Left ventricle myocardium inferior (tissue), 1 donor: ENCODE results near the gene STOX2. TPM values are rescaled to one million over a fixed set of nuclear protein-coding genes. Genes with fewer than 3 reads are reported as not detected.
A peak's percentile ranks its signal among the peaks of the same experiment; 100 is the strongest.

Experiments used
- DNase-seq: peaks from one replicate; pipeline ENCODE4 v3.0.0-alpha.2; 2020
- H3K27ac ChIP-seq: fragments of 200-600 bp; replicated peaks from 2 replicates; pipeline ENCODE4 v1.8.0; 2021
- H3K27me3 ChIP-seq: fragments of 200-600 bp; 2 replicates; pipeline ENCODE4 v1.8.0; 2021; ENCODE audit warnings: low read depth
- H3K36me3 ChIP-seq: fragments of 200-600 bp; 2 replicates; pipeline ENCODE4 v1.8.0; 2021
- H3K4me1 ChIP-seq: fragments of 200-600 bp; 2 replicates; pipeline ENCODE4 v1.8.0; 2021
- H3K4me3 ChIP-seq: fragments of 200-600 bp; 2 replicates; pipeline ENCODE4 v1.8.0; 2021; ENCODE audit warnings: mild to moderate bottlenecking, moderate library complexity
- H3K9me3 ChIP-seq: fragments of 200-600 bp; replicated peaks from 2 replicates; pipeline ENCODE4 v1.8.0; 2021
- intact Hi-C: fragments of 100-400 bp; cut with micrococcal nuclease; formaldehyde crosslinking; loops from one replicate; pipeline ENCODE4 v1.11.0; 2022
- total RNA-seq: library from RNA; stranded (reverse); fragmentation: NEBNext Ultra II Directional; extraction: Animal tissue kit (Norgen Biotek cat#: 25700); gene quantifications from one replicate; pipeline ENCODE4 v1.2.1, GENCODE V29; 2021
- TF ChIP-seq, protein P1 (sequence below): fragments of 200-600 bp; IDR thresholded peaks from 2 replicates; pipeline ENCODE4 v1.8.0; 2021; ENCODE audit warnings: antibody characterized with exemption, mild to moderate bottlenecking, borderline replicate concordance
- donor health status: DM: no; HTN: yes; CAD: no; lungs with severe emphysema.

STOX2 gene
- total RNA-seq, 1 donor from 2014 or later: 12.2 TPM

DNA sequence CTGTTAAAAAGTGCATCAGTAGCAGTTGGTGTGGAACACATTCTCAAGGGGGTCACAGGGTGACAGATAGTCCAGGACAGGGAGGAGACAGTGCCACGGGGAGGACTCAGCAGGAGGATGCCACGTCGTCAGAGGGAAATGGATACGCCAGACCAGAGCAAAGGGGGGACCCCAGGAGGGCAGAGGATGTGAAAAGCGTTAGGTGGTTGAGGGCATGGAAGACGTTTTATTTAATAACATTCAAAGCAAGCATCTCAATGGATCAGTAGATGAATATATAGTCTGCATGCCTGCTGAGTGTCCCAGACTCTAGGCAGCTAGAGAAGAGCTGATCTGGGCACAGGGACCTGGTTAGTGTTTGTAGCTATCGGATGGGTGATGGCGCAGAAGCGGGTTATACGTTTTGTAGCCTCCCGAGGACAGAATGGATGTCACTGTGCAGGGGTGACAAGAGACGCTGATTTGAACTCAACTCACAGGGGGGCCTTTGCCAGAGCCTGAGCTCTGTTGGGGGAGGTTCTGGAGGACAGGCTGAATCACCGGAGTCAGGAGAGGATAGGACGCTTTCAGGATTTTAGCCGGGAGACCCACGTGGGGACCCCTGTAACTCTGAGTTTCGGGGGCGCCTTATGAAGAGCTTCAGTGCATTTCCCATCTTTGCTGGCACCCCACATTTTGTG is 81.3 kb downstream of the STOX2 start:
- peaks cover 74% of the 10 kb centered on the region for H3K4me1 ChIP-seq
- H3K4me3 ChIP-seq: no peak overlapping the region
- H3K36me3 ChIP-seq: no peaks in the 10 kb centered on the region
- peak overlapping the region; percentile 94 for H3K27ac ChIP-seq
- TF ChIP-seq, protein P1, sequence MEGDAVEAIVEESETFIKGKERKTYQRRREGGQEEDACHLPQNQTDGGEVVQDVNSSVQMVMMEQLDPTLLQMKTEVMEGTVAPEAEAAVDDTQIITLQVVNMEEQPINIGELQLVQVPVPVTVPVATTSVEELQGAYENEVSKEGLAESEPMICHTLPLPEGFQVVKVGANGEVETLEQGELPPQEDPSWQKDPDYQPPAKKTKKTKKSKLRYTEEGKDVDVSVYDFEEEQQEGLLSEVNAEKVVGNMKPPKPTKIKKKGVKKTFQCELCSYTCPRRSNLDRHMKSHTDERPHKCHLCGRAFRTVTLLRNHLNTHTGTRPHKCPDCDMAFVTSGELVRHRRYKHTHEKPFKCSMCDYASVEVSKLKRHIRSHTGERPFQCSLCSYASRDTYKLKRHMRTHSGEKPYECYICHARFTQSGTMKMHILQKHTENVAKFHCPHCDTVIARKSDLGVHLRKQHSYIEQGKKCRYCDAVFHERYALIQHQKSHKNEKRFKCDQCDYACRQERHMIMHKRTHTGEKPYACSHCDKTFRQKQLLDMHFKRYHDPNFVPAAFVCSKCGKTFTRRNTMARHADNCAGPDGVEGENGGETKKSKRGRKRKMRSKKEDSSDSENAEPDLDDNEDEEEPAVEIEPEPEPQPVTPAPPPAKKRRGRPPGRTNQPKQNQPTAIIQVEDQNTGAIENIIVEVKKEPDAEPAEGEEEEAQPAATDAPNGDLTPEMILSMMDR: no peak
- no peaks in the 10 kb centered on the region for H3K27me3 ChIP-seq
- no peaks in the 10 kb centered on the region for H3K9me3 ChIP-seq
- no peak for DNase-seq
- intact Hi-C loops: no loop called here

DNA sequence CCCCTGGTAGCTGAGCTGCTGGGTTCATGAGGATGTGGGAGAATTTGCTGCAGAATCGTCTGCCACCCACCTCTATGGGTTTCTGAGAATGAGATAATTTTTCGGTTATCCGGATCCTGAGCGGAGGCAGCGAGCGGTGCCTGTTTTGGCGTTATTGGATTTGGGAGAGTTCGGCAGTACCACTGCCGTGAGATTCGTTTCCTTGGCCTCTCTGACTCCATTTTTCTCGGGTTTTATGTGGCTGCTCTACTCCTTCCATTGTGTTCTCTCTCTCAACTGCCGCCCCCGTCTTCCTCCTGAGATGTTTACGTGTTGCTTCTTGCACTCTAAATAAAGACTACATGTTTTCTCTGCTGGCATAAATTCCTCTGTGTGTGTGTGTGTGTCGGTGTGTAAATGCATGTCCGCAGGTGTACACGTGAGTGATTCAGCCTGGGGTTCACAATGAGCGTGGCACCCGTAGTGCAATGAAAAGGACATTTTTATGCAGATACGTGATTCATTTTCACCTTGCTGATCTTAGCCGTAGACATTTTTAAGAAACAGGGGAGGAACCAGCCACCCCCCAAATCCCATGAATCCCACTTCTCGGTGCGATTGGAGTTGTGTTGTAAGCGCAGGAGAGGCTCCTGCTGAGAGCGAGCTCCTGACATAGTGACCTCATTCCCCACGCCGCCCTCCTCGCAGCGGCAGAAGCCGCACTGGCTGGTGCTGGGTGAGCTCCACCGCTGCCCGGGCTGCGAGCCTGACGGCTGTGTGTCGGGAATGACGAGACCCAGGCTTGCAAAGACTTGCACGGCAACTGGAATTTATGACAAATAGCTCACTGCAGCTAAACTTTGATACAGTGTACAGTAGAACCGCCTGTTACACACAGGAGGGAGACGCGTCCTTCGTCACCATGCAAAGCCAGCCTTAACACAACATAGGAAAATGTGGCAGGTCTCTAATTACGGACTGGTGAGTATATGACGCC is 82.2 kb downstream of the STOX2 start:
- peaks cover 74% of the 10 kb centered on the region for H3K4me1 ChIP-seq
- H3K27ac ChIP-seq: peak overlapping the region; percentile 94
- no peaks in the 10 kb centered on the region for H3K9me3 ChIP-seq
- intact Hi-C loops: no loop called here
- TF ChIP-seq, protein P1: no peak
- DNase-seq: peak; percentile 77
- H3K36me3 ChIP-seq: no peaks in the 10 kb centered on the region
- H3K4me3 ChIP-seq: peak overlapping the region; percentile 66
- no peaks in the 10 kb centered on the region for H3K27me3 ChIP-seq

DNA sequence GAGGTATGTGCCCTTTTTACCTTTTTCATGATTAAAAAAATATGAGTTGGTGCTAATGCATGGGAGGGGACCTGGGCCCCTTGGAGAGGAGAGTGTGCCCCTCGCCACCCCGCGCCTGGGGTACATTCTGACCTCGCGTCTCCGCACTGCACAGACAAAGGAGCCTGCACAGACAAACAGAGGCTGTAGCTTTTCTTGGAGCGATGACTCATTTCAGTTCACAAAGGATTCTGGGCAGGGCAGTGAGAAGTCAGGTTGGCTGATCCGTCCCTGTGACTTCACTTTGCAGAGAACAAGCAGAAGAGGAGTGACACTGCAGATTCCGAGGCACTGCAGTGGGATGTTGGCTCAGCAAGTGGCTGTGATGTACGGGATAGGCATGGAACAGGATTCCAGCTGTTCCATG is 82.9 kb downstream of the STOX2 start:
- intact Hi-C loops: no loop called here

DNA sequence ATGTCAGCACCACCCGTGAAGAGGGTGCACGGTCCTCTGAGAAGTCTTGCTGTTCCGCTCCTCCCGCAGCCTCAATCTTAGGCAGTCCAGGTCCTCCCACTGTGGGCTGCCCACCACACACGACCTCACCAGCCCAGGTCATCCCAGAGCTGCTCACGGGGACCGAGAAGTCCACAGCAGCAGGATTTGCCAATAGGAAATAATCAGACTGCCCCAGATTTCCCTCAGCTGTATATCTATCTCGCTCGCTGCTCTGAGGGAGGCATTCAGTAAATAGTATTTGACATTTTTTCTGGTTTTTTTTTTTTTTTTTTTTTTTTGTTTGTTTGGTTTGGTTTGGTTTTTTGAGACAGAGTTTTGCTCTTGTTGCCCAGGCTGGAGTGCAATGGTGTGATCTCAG is 83.8 kb downstream of the STOX2 start:
- peaks cover 59% of the 10 kb centered on the region for H3K4me1 ChIP-seq
- peak overlapping the region; percentile 66 for H3K4me3 ChIP-seq
- no peaks in the 10 kb centered on the region for H3K27me3 ChIP-seq
- no peaks in the 10 kb centered on the region for H3K36me3 ChIP-seq
- TF ChIP-seq, protein P1: no peak
- H3K27ac ChIP-seq: peak overlapping the region; percentile 94
- no peaks in the 10 kb centered on the region for H3K9me3 ChIP-seq
- DNase-seq: no peak
- intact Hi-C loops: no loop called here

More for the DNA sequence above, 82.9 kb downstream of the STOX2 start:
- H3K4me1 ChIP-seq: peaks cover 68% of the 10 kb centered on the region
- H3K27me3 ChIP-seq: no peaks in the 10 kb centered on the region
- no peaks in the 10 kb centered on the region for H3K36me3 ChIP-seq
- peak overlapping the region; percentile 94 for H3K27ac ChIP-seq
- TF ChIP-seq, protein P1: no peak
- H3K9me3 ChIP-seq: no peaks in the 10 kb centered on the region
- DNase-seq: peak; percentile 58
- H3K4me3 ChIP-seq: peak overlapping the region; percentile 66

DNA sequence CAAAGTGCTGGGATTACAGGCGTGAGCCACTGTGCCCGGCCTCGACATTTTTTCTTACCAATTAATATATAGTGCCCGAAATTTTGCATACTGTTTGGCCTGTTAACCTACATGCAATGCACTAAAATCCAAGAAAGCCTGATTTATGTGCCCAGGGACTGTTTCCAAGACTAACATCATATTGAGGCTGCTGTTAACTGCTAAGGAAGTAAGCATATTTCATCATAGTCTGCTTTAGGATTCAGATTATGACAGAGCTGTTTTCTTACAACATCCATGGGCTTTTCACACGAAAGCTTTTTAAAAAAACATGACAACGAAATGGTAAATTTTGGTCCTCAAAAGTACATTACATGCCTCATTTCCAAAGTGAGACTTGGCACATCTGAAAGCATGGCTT is 84.4 kb downstream of the STOX2 start:
- H3K4me1 ChIP-seq: peaks cover 55% of the 10 kb centered on the region
- intact Hi-C loops: no loop called here
- TF ChIP-seq, protein P1: no peak
- DNase-seq: no peak
- no peaks in the 10 kb centered on the region for H3K9me3 ChIP-seq
- no peak overlapping the region for H3K4me3 ChIP-seq
- H3K36me3 ChIP-seq: no peaks in the 10 kb centered on the region
- no peaks in the 10 kb centered on the region for H3K27me3 ChIP-seq
- H3K27ac ChIP-seq: peak overlapping the region; percentile 94
